ENCODE results near the gene SEMA3B. TPM values are rescaled to one million over a fixed set of nuclear protein-coding genes. Genes with fewer than 3 reads are reported as not detected.

Gene SEMA3B
- total RNA-seq, 2 experiments from 2014 or later: 0.28 to 0.82 TPM

GRCh38 chr3:50255251-50255615 lies 13.7 kb upstream of the SEMA3B start:
- no TSS peak for BruUV-seq (replicated peaks)
- Histone ChIP-seq H2AFZ (ENCODE audit: low read length) (no peak overlapping the region), H3K9me2 (ENCODE audit: insufficient read depth, low read length) (no peaks in the 10 kb centered on the region), H3K79me2 (ENCODE audit: insufficient read depth, low read depth, low read length) (peaks cover 1% of the 10 kb centered on the region; the same call in 1 of the 2 replicates), H3K9me3 (ENCODE audit: low read length) (no peaks in the 10 kb centered on the region), H3K4me3 (ENCODE audit: low read depth, low read length, poor library complexity, severe bottlenecking) (no peak overlapping the region), H3K4me1 (ENCODE audit: insufficient read depth, low read length, poor library complexity, severe bottlenecking) (peaks cover 4% of the 10 kb centered on the region), H3K27ac (ENCODE audit: low read depth, low read length, poor library complexity, severe bottlenecking) (no peak overlapping the region), H3K4me2 (ENCODE audit: low read length) (no peak overlapping the region), H4K20me1 (ENCODE audit: insufficient read depth, low read length) (no peaks in the 10 kb centered on the region), H3K36me3 (ENCODE audit: insufficient read depth, low read length) (peaks cover 84% of the 10 kb centered on the region)
- TF ChIP-seq EZH2phosphoT487 (IDR thresholded peaks at IDR 0.05; ENCODE audit: borderline replicate concordance, low read depth, low read length): no peak
- TF ChIP-seq CTCF (conservative IDR thresholded peaks at IDR 0.05; ENCODE audit: low read length): no peak
- ChIA-PET POLR2A (no interaction called here), CTCF (ENCODE audit: unreplicated experiment) (no interaction called here)
- intact Hi-C loops (cut with micrococcal nuclease; ENCODE audit: unreplicated experiment): no loop called here
- DNase-seq (ENCODE audit: low spot score): no peak

- Histone ChIP-seq H3K36me3 (ENCODE audit: insufficient read depth, low read length) (peaks cover 67% of the 10 kb centered on the region), H3K4me3 (ENCODE audit: low read depth, low read length, poor library complexity, severe bottlenecking) (no peak overlapping the region), H3K4me2 (ENCODE audit: low read length) (no peak overlapping the region), H3K9me2 (ENCODE audit: insufficient read depth, low read length) (no peaks in the 10 kb centered on the region), H4K20me1 (ENCODE audit: insufficient read depth, low read length) (no peaks in the 10 kb centered on the region), H3K27ac (ENCODE audit: low read depth, low read length, poor library complexity, severe bottlenecking) (no peak overlapping the region), H3K79me2 (ENCODE audit: insufficient read depth, low read depth, low read length) (no peaks in the 10 kb centered on the region), H3K4me1 (ENCODE audit: insufficient read depth, low read length, poor library complexity, severe bottlenecking) (peaks cover 4% of the 10 kb centered on the region), H3K9me3 (ENCODE audit: low read length) (no peaks in the 10 kb centered on the region), H2AFZ (ENCODE audit: low read length) (no peak overlapping the region)
- no TSS peak for BruUV-seq (replicated peaks)
- intact Hi-C loops (cut with micrococcal nuclease; ENCODE audit: unreplicated experiment): loop anchor here (1.0 kb wide), 1 partner anchor 30 kb away; no protein-coding TSS in a partner anchor
- peak; percentile 49 for DNase-seq (ENCODE audit: low spot score)
- TF ChIP-seq CTCF (conservative IDR thresholded peaks at IDR 0.05; ENCODE audit: low read length): peak; percentile 85
- TF ChIP-seq EZH2phosphoT487 (IDR thresholded peaks at IDR 0.05; ENCODE audit: borderline replicate concordance, low read depth, low read length): no peak
- CTCF ChIA-PET (ENCODE audit: unreplicated experiment): interaction anchor here (1.7 kb wide), 1 partner anchor 11 kb away, joined by 8 read pairs; no protein-coding TSS in a partner anchor
- POLR2A ChIA-PET: no interaction called here
These were observed 11.7 kb upstream of the SEMA3B start for GRCh38 chr3:50256978-50257890.
